Mesenchymal stem cell (in vitro differentiated cells and primary cell): ENCODE measurements around the gene MAP4K4.

ENCODE experiments used
- DNase-seq: peaks from one replicate; pipeline ENCODE4 v3.0.0-alpha.2; 2013
- H2AFZ ChIP-seq: one replicate; pipeline ENCODE4 v1.6.1; 2013; ENCODE audit warnings: low read depth, mild to moderate bottlenecking, control low read depth, inconsistent platforms, low read length, moderate library complexity
- H2AK5ac ChIP-seq: 2 replicates; pipeline ENCODE4 v1.6.1; 2013; ENCODE audit warnings: low read length, moderate library complexity, mild to moderate bottlenecking, inconsistent platforms; ENCODE audit not compliant: severe bottlenecking
- H2BK120ac ChIP-seq: one replicate; pipeline ENCODE4 v1.6.1; 2013; ENCODE audit warnings: low read depth, mild to moderate bottlenecking, inconsistent platforms, low read length, moderate library complexity
- H2BK12ac ChIP-seq, 2 experiments: one replicate each; pipeline ENCODE4 v1.6.1; 2013; ENCODE audit warnings: inconsistent platforms in 2 of 2, low read length in 2 of 2, mild to moderate bottlenecking in 2 of 2, moderate library complexity in 2 of 2, control low read depth in 1 of 2
- H2BK15ac ChIP-seq: one replicate; pipeline ENCODE4 v1.6.1; 2013; ENCODE audit warnings: mild to moderate bottlenecking, low read depth, inconsistent platforms; ENCODE audit not compliant: poor library complexity, severe bottlenecking
- H2BK5ac ChIP-seq: 2 replicates; pipeline ENCODE4 v1.6.1; 2013; ENCODE audit warnings: low read depth, mild to moderate bottlenecking, low read length, control low read depth, inconsistent platforms; ENCODE audit not compliant: poor library complexity, severe bottlenecking
- H3K14ac ChIP-seq, 2 experiments: one replicate each; pipeline ENCODE4 v1.6.1; 2013; ENCODE audit warnings: inconsistent platforms in 2 of 2, low read length in 2 of 2, control low read depth in 1 of 2, mild to moderate bottlenecking in 1 of 2, moderate library complexity in 1 of 2
- H3K18ac ChIP-seq, 2 experiments: one replicate each; pipeline ENCODE4 v1.6.1; 2013; ENCODE audit warnings: inconsistent platforms in 2 of 2, low read length in 2 of 2, control low read depth in 1 of 2, low read depth in 1 of 2, mild to moderate bottlenecking in 1 of 2
- H3K23ac ChIP-seq, 2 experiments: one replicate each; pipeline ENCODE4 v1.6.1; 2013; ENCODE audit warnings: inconsistent platforms in 2 of 2, low read length in 2 of 2, mild to moderate bottlenecking in 2 of 2, moderate library complexity in 2 of 2, control low read depth in 1 of 2
- H3K27ac ChIP-seq: 2 replicates; pipeline ENCODE4 v1.5.1; 2013; ENCODE audit warnings: mild to moderate bottlenecking, moderate library complexity, low read length, control low read depth, inconsistent platforms; ENCODE audit not compliant: poor library complexity, severe bottlenecking
- H3K27me3 ChIP-seq, 2 experiments: 2 replicates each; pipeline versions ENCODE4 v1.6.1 to v1.7.0; 2013; ENCODE audit warnings: low read length in 2 of 2, mild to moderate bottlenecking in 2 of 2, moderate library complexity in 2 of 2, control low read depth in 1 of 2, inconsistent platforms in 1 of 2; ENCODE audit not compliant: control insufficient read depth in 1 of 2, insufficient read depth in 1 of 2
- H3K36me3 ChIP-seq, 2 experiments: 2 replicates each; pipeline versions ENCODE4 v1.6.1 to v1.7.0; 2013; ENCODE audit warnings: low read length in 2 of 2, control low read depth in 1 of 2, inconsistent platforms in 1 of 2, low read depth in 1 of 2, mild to moderate bottlenecking in 1 of 2; ENCODE audit not compliant: insufficient read depth in 2 of 2, control insufficient read depth in 1 of 2
- H3K4ac ChIP-seq, 2 experiments: one replicate each; pipeline ENCODE4 v1.6.1; 2013; ENCODE audit warnings: inconsistent platforms in 2 of 2, low read length in 2 of 2, mild to moderate bottlenecking in 2 of 2, moderate library complexity in 2 of 2, control low read depth in 1 of 2, low read depth in 1 of 2
- H3K4me1 ChIP-seq: 2 replicates; pipeline ENCODE4 v1.6.1; 2013; ENCODE audit warnings: low read depth, low read length, control low read depth; ENCODE audit not compliant: control insufficient read depth, insufficient read depth
- H3K4me2 ChIP-seq: 2 replicates; pipeline ENCODE4 v1.6.1; 2013; ENCODE audit warnings: low read length, mild to moderate bottlenecking, inconsistent platforms; ENCODE audit not compliant: poor library complexity, severe bottlenecking
- H3K4me3 ChIP-seq, 2 experiments: 2 replicates each; pipeline versions ENCODE4 v1.5.1 to v1.7.0; 2013; ENCODE audit warnings: low read length in 2 of 2, mild to moderate bottlenecking in 2 of 2, control low read depth in 1 of 2, low read depth in 1 of 2; ENCODE audit not compliant: insufficient read depth in 1 of 2
- H3K79me1 ChIP-seq: replicated peaks from 2 replicates; pipeline ENCODE4 v1.6.1; 2013; ENCODE audit warnings: mild to moderate bottlenecking, control low read depth, low read length, inconsistent platforms; ENCODE audit not compliant: poor library complexity, severe bottlenecking
- H3K9ac ChIP-seq: 2 replicates; pipeline ENCODE4 v1.7.0; 2013; ENCODE audit warnings: mild to moderate bottlenecking, low read length, moderate library complexity
- H3K9me3 ChIP-seq: 2 replicates; pipeline ENCODE4 v1.7.0; 2013; ENCODE audit warnings: mild to moderate bottlenecking, low read length; ENCODE audit not compliant: control insufficient read depth
- H4K8ac ChIP-seq: one replicate; pipeline ENCODE4 v1.6.1; 2013; ENCODE audit warnings: inconsistent platforms, mild to moderate bottlenecking, low read length, moderate library complexity
- H4K91ac ChIP-seq: one replicate; pipeline ENCODE4 v1.6.1; 2013; ENCODE audit warnings: mild to moderate bottlenecking, low read length, inconsistent platforms
- WGBS: methylation state at CpG from one replicate; pipeline ENCODE4 v1.1.7; 2013; ENCODE audit warnings: mixed read lengths; 5-methylcytosine and 5-hydroxymethylcytosine counted together

The MAP4K4 gene

DNA sequence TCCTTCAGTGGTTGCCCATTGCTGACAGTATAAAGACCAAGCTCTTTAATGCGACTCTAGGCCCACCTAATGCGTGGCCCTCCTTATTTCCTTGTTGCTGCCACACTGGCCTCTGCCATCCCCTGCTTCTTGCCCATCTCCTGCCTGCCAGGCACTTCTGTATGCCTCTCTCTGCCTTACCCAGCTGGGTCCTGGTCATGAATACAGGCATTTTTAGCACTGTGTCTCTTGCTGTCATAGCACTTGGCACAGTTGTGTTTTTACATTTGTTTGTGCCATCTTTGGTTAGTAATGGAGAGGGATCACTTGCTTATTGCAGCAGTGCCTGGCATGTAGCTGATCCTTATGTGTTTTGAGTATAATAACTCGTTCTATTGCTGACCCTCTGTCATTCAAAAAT lies 38.7 kb downstream of the MAP4K4 start:
- Histone ChIP-seq H3K18ac (peak overlapping the region in 1 of 2 experiments; percentile 1), H3K79me1 (no peaks in the 10 kb centered on the region), H3K4me1 (peaks cover 16% of the 10 kb centered on the region), H2BK15ac (no peak overlapping the region), H2BK5ac (no peak overlapping the region), H3K9ac (peak overlapping the region; percentile 54), H4K91ac (no peak overlapping the region), H3K23ac (peak overlapping the region in 1 of 2 experiments; percentile 23), H3K4me3 (peak overlapping the region in 1 of 2 experiments; percentile 20), H4K8ac (no peak overlapping the region), H3K9me3 (no peaks in the 10 kb centered on the region), H2AK5ac (no peak overlapping the region), H3K4me2 (no peak overlapping the region), H2BK12ac (no peak overlapping the region), H3K4ac (no peak overlapping the region), H2BK120ac (no peak overlapping the region), H3K36me3 (peaks cover 0 to 33% of the 10 kb centered on the region in 2 experiments), H3K14ac (peak overlapping the region in 1 of 2 experiments; percentile 29), H3K27me3 (no peaks in the 10 kb centered on the region), H2AFZ (no peak overlapping the region), H3K27ac (no peak overlapping the region)
- DNase-seq = no peak
- 100% methylated on average over 2 of the region's 3 CpGs for WGBS

DNA sequence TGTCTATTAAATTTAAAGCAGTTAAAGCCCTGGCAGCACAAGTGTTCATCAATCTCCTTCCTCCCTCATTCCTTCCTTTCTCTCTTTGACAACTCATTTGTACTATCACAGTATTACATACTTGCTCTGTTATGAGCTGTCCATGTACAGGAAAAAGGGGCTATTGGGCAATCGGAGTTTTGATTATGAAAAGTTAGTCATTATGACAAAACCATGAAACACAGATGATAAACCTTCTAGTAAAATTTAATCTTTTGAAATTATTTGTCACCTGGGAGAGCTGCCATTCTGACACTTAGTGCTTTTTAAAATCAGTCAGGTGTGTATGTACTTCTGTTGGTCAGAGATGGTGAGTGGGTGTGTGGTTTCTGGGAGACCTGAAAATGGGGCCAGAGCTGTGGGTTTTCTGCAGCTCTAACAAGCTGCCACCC lies 39.4 kb downstream of the MAP4K4 start:
- H4K91ac ChIP-seq = no peak overlapping the region
- H2BK120ac ChIP-seq = no peak overlapping the region
- no peak overlapping the region for H2AK5ac ChIP-seq
- H2BK5ac ChIP-seq = no peak overlapping the region
- DNase-seq = peak; percentile 71
- no peaks in the 10 kb centered on the region for H3K27me3 ChIP-seq
- H3K4me1 ChIP-seq = peaks cover 17% of the 10 kb centered on the region
- no peak overlapping the region for H2AFZ ChIP-seq
- no peaks in the 10 kb centered on the region for H3K79me1 ChIP-seq
- H3K4ac ChIP-seq = no peak overlapping the region
- no peak overlapping the region for H2BK15ac ChIP-seq
- H2BK12ac ChIP-seq = no peak overlapping the region
- peak overlapping the region in 1 of 2 experiments; percentile 20 for H3K4me3 ChIP-seq
- H3K23ac ChIP-seq = no peak overlapping the region
- H3K18ac ChIP-seq = no peak overlapping the region
- no peak overlapping the region for H3K14ac ChIP-seq
- H4K8ac ChIP-seq = no peak overlapping the region
- no CpG with 5 or more reads among the region's 1 CpG for WGBS
- no peaks in the 10 kb centered on the region for H3K9me3 ChIP-seq
- no peak overlapping the region for H3K27ac ChIP-seq
- H3K36me3 ChIP-seq = peaks cover 0 to 29% of the 10 kb centered on the region in 2 experiments
- H3K9ac ChIP-seq = peak overlapping the region; percentile 54
- H3K4me2 ChIP-seq = no peak overlapping the region

DNA sequence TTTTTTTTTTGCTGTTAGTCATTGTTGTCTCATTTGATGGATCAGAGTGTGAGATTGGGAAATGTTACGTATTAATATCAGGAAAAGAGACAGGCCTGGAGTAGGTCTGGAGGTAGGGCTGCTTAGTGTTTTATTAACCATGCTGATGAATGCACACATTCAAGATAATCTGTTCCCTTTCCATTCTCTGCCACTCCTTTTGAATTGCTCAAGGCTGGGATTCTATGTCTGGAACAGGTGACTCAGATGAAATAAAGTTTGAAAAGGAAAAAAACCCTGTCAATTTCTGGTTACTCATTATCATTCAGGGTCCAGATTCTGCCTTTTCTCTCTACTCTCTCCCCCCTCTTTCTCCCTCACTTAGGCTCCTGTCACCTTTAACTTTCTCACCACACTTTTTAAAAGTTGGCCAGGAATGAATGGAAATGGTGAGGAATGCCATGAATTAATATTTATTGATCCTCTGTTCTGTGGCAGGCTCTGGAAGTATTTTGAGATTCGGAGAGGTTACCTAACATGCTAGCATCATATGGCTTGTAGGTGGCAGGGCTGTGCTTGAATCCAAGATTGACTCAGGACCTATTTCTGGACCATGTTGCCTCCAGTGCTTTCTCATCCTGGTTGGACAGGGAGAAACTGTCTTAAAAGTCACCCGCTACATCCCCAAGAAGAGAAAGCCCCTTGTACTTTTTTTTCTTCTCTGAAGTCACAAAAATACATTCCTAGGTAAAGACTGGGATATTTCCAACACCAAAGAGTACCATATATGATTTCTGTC lies 40.2 kb downstream of the MAP4K4 start:
- peaks cover 0 to 31% of the 10 kb centered on the region in 2 experiments for H3K36me3 ChIP-seq
- no peak overlapping the region for H3K27ac ChIP-seq
- H3K4me3 ChIP-seq = no peak overlapping the region
- no peak overlapping the region for H3K4me2 ChIP-seq
- no peak overlapping the region for H2BK12ac ChIP-seq
- no peak overlapping the region for H3K23ac ChIP-seq
- H3K4ac ChIP-seq = no peak overlapping the region
- H2BK15ac ChIP-seq = no peak overlapping the region
- H2AK5ac ChIP-seq = no peak overlapping the region
- no peaks in the 10 kb centered on the region for H3K27me3 ChIP-seq
- peaks cover 22% of the 10 kb centered on the region for H3K4me1 ChIP-seq
- 98% methylated on average over 2 of the region's 3 CpGs for WGBS
- peaks cover 1% of the 10 kb centered on the region for H3K79me1 ChIP-seq
- no peak overlapping the region for H4K8ac ChIP-seq
- no peak overlapping the region for H3K18ac ChIP-seq
- DNase-seq = no peak
- H2BK120ac ChIP-seq = no peak overlapping the region
- H3K9ac ChIP-seq = peak overlapping the region; percentile 2
- no peaks in the 10 kb centered on the region for H3K9me3 ChIP-seq
- H2BK5ac ChIP-seq = no peak overlapping the region
- no peak overlapping the region for H4K91ac ChIP-seq
- no peak overlapping the region for H3K14ac ChIP-seq
- no peak overlapping the region for H2AFZ ChIP-seq

DNA sequence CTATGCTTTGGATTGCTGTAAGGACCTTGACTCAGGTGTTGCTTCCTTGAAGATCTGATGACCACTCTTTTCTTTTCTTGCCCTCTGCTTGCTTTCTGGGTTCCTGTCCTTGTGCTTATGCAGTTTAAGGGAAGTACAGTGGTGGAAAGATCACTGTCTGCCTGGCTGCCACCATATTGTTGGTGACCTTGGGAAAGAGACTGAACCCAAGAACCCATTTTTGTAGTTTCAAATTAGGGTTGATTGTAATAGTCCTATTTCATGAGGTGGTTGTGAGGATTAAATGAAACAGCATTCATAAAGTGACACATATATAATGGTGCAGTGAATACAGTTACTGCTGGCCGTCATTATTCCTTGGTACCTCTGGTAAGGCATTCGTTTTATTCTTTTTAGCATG lies 41.1 kb downstream of the MAP4K4 start:
- Histone ChIP-seq H3K14ac (no peak overlapping the region), H3K27me3 (no peaks in the 10 kb centered on the region), H2AK5ac (no peak overlapping the region), H3K4ac (no peak overlapping the region), H3K79me1 (peaks cover 1% of the 10 kb centered on the region), H3K9ac (no peak overlapping the region), H3K4me1 (peaks cover 16% of the 10 kb centered on the region), H3K23ac (no peak overlapping the region), H3K4me2 (no peak overlapping the region), H4K91ac (no peak overlapping the region), H3K4me3 (no peak overlapping the region), H2BK5ac (no peak overlapping the region), H4K8ac (no peak overlapping the region), H2BK15ac (no peak overlapping the region), H2BK12ac (no peak overlapping the region), H3K18ac (no peak overlapping the region), H2AFZ (no peak overlapping the region), H3K27ac (no peak overlapping the region), H3K9me3 (no peaks in the 10 kb centered on the region), H3K36me3 (peaks cover 0 to 23% of the 10 kb centered on the region in 2 experiments), H2BK120ac (no peak overlapping the region)
- DNase-seq = no peak
- 100% methylated on average over 2 of the region's 2 CpGs for WGBS
